Measurements from ENCODE around the gene PLVAP. TPM values are rescaled to one million over a fixed set of nuclear protein-coding genes. Genes with fewer than 3 reads are reported as not detected.
A peak's percentile ranks its signal among the peaks of the same experiment; 100 is the strongest.

Gene PLVAP
- total RNA-seq, 1 donor from 2014 or later = 74.9 TPM

- DNase-seq (ENCODE audit: extremely low spot score in 2 of 2) = no peak
- intact Hi-C loops (cut with DNase I) = no loop called here
- TF ChIP-seq POLR2A (IDR thresholded peaks at IDR 0.05) (no peak), POLR2AphosphoS5 (IDR thresholded peaks at IDR 0.05; ENCODE audit: insufficient read depth in 1 of 2, low read depth in 1 of 2) (no peak), CTCF (IDR thresholded peaks at IDR 0.05) (no peak)
- H3K36me3 ChIP-seq = no peaks in the 10 kb centered on the region
- H3K9me3 ChIP-seq = no peaks in the 10 kb centered on the region
- H3K4me1 ChIP-seq = peaks cover 33% of the 10 kb centered on the region
- peak overlapping the region in 1 of 2 donors; percentile 45 for H3K4me3 ChIP-seq
- H3K27ac ChIP-seq = no peak overlapping the region
- peaks cover 7% of the 10 kb centered on the region for H3K27me3 ChIP-seq
Observed at GRCh38 chr19:17329366-17330261, 47.5 kb downstream of the PLVAP start.

- H3K27me3 ChIP-seq = peaks cover 7% of the 10 kb centered on the region
- H3K9me3 ChIP-seq = no peaks in the 10 kb centered on the region
- H3K4me1 ChIP-seq = peaks cover 29% of the 10 kb centered on the region
- TF ChIP-seq CTCF (IDR thresholded peaks at IDR 0.05) = no peak
- no peak for TF ChIP-seq POLR2A (IDR thresholded peaks at IDR 0.05)
- TF ChIP-seq POLR2AphosphoS5 (IDR thresholded peaks at IDR 0.05; ENCODE audit: insufficient read depth in 1 of 2, low read depth in 1 of 2) = no peak
- peak overlapping the region; percentile 60 for H3K27ac ChIP-seq
- H3K4me3 ChIP-seq = peak overlapping the region; percentile 37 to 45
- DNase-seq (ENCODE audit: extremely low spot score in 2 of 2) = no peak
- no peaks in the 10 kb centered on the region for H3K36me3 ChIP-seq
- intact Hi-C loops (cut with DNase I) = no loop called here
Observed at GRCh38 chr19:17328517-17329365, 48.4 kb downstream of the PLVAP start.

- Histone ChIP-seq H3K4me1 (peaks cover 28% of the 10 kb centered on the region), H3K9me3 (no peaks in the 10 kb centered on the region), H3K4me3 (peak overlapping the region; percentile 37 to 45), H3K27me3 (peaks cover 7% of the 10 kb centered on the region), H3K27ac (peak overlapping the region; percentile 60), H3K36me3 (no peaks in the 10 kb centered on the region)
- TF ChIP-seq POLR2AphosphoS5 (IDR thresholded peaks at IDR 0.05; ENCODE audit: insufficient read depth in 1 of 2, low read depth in 1 of 2) (no peak), POLR2A (IDR thresholded peaks at IDR 0.05) (no peak), CTCF (IDR thresholded peaks at IDR 0.05) (peak in 1 of 3 experiments; percentile 14)
- intact Hi-C loops (cut with DNase I) = no loop called here
- DNase-seq (ENCODE audit: extremely low spot score in 2 of 2) = no peak
Observed at GRCh38 chr19:17327654-17328516, 49.3 kb downstream of the PLVAP start.

- Histone ChIP-seq H3K4me3 (no peak overlapping the region), H3K9me3 (no peaks in the 10 kb centered on the region), H3K4me1 (peaks cover 30% of the 10 kb centered on the region), H3K36me3 (no peaks in the 10 kb centered on the region), H3K27ac (no peak overlapping the region), H3K27me3 (peaks cover 7% of the 10 kb centered on the region)
- intact Hi-C loops (cut with DNase I) = no loop called here
- DNase-seq (ENCODE audit: extremely low spot score in 2 of 2) = no peak
- TF ChIP-seq POLR2AphosphoS5 (IDR thresholded peaks at IDR 0.05; ENCODE audit: insufficient read depth in 1 of 2, low read depth in 1 of 2) (no peak), POLR2A (IDR thresholded peaks at IDR 0.05) (no peak), CTCF (IDR thresholded peaks at IDR 0.05) (no peak)
Observed at GRCh38 chr19:17327068-17327653, 50.0 kb downstream of the PLVAP start.

All from vagina (tissue), 2 donors.